GM12891 (cell line): Measurements from ENCODE around the gene GPR55.

Source experiments
- PAX5 ChIP-seq: IDR thresholded peaks from 2 replicates; pipeline ENCODE4 v1.6.1; 2011; ENCODE audit warnings: low read length, moderate library complexity, mild to moderate bottlenecking; ENCODE audit not compliant: insufficient read depth, severe bottlenecking
- POLR2A ChIP-seq: IDR thresholded peaks from 2 replicates; pipeline ENCODE4 v1.6.1; 2011; ENCODE audit warnings: low read depth, low read length, control low read depth
- POLR2AphosphoS5 ChIP-seq: IDR thresholded peaks from 2 replicates; pipeline ENCODE4 v1.6.1; 2011; ENCODE audit warnings: low read depth, low read length, control low read depth
- POU2F2 ChIP-seq: IDR thresholded peaks from 2 replicates; pipeline ENCODE4 v1.6.1; 2011; ENCODE audit warnings: low read depth, mild to moderate bottlenecking, control low read depth, low read length, moderate library complexity
- SPI1 ChIP-seq: IDR thresholded peaks from 2 replicates; pipeline ENCODE4 v1.6.1; 2011; ENCODE audit warnings: low read depth, low read length, control low read depth
- TAF1 ChIP-seq: IDR thresholded peaks from 2 replicates; pipeline ENCODE4 v1.6.1; 2011; ENCODE audit warnings: low read depth, low read length, control low read depth

GRCh38 chr2:230868161-230868946 lies 56.7 kb downstream of the GPR55 start:
- TF ChIP-seq POLR2A (no peak), SPI1 (no peak), POLR2AphosphoS5 (no peak), TAF1 (no peak), POU2F2 (no peak), PAX5 (no peak)
